Smooth muscle cell of bladder (primary cell): ENCODE data around the gene GDA. TPM values are rescaled to one million over a fixed set of nuclear protein-coding genes. Genes with fewer than 3 reads are reported as not detected.

Experiments
- total RNA-seq: library from RNA; depleted of rRNA; stranded (reverse); fragments of >200 nt; gene quantifications from 2 replicates; pipeline ENCODE4 v1.2.3, GENCODE V29; 2014

GDA gene
- total RNA-seq: not detected in 2 replicates

DNA sequence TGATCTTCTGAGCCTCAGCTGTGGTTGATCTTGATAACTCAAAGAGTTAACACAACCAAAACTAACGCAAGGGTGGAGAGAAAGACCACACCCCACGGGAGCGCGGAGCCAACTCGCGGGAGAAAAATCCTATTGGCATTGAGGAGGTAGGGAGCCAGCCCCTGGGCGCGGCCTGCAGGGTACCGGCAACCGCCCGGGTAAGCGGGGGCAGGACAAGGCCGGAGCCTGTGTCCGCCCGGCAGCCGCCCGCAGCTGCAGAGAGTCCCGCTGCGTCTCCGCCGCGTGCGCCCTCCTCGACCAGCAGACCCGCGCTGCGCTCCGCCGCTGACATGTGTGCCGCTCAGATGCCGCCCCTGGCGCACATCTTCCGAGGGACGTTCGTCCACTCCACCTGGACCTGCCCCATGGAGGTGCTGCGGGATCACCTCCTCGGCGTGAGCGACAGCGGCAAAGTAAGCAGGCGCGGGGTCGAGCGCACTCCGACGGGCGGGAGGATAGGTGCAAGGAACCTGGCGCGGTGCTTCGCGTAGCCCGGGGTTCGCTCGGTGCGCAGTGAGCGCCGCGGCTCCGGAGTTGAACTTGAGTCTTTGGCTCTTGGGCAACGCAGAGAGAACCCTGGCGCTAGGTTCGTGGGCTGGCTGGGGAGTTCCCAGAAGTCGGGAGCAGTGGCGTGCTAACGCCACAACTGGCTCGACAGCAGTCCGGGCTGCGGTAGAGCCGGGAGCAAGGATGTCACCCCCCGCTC is at the start of gene GDA:
TSS of gene GDA (plus strand) at position 210 of the 745 bp plus-strand sequence. CDS start at position 330, 120 bp downstream.

Other genes starting within 250 kb of the GDA start
- gene ABHD17B, start 238.2 kb upstream of the GDA start, total RNA-seq: 14.8 and 20.7 TPM in 2 replicates
- gene C9orf85, start 237.8 kb upstream of the GDA start, total RNA-seq: 13.6 and 14.1 TPM in 2 replicates
- gene C9orf57, start 88.8 kb upstream of the GDA start, total RNA-seq: not detected in 2 replicates
- 114 and 119 TPM in 2 replicates for gene ZFAND5, start 215.8 kb downstream of the GDA start, total RNA-seq